IPS-20b (cell line): ENCODE measurements around the gene SMIM1.

Source experiments
- H3K27ac ChIP-seq: one replicate; pipeline ENCODE4 v1.5.1; 2013; ENCODE audit warnings: low read length
- H3K27me3 ChIP-seq: 2 replicates; pipeline ENCODE4 v1.6.1; 2013; ENCODE audit warnings: mild to moderate bottlenecking, low read length, inconsistent platforms; ENCODE audit not compliant: insufficient read depth
- H3K36me3 ChIP-seq: 2 replicates; pipeline ENCODE4 v1.6.1; 2013; ENCODE audit warnings: low read depth, mild to moderate bottlenecking, inconsistent platforms, low read length, moderate library complexity; ENCODE audit not compliant: insufficient read depth
- H3K4me1 ChIP-seq: 2 replicates; pipeline ENCODE4 v1.6.1; 2013; ENCODE audit warnings: mild to moderate bottlenecking, control low read depth, inconsistent platforms, low read length, moderate library complexity; ENCODE audit not compliant: insufficient read depth
- H3K4me3 ChIP-seq: 2 replicates; pipeline ENCODE4 v1.5.1; 2013; ENCODE audit warnings: mild to moderate bottlenecking, low read length, inconsistent platforms
- H3K9ac ChIP-seq: 2 replicates; pipeline ENCODE4 v1.6.1; 2013; ENCODE audit warnings: low read depth, mild to moderate bottlenecking, inconsistent platforms, low read length, moderate library complexity
- H3K9me3 ChIP-seq: 2 replicates; pipeline ENCODE4 v1.6.1; 2013; ENCODE audit warnings: mild to moderate bottlenecking, low read depth, low read length, inconsistent platforms; ENCODE audit not compliant: insufficient read depth

Gene SMIM1

GRCh38 chr1:3774946-3775489, 2.5 kb downstream of the SMIM1 start:
- H3K36me3 ChIP-seq, result peaks cover 12% of the 10 kb centered on the region
- no peak overlapping the region for H3K27ac ChIP-seq
- no peaks in the 10 kb centered on the region for H3K9me3 ChIP-seq
- H3K27me3 ChIP-seq, result peaks cover 13% of the 10 kb centered on the region; the same call in 1 of the 2 replicates
- no peak overlapping the region for H3K4me3 ChIP-seq
- no peak overlapping the region for H3K9ac ChIP-seq
- H3K4me1 ChIP-seq, result peaks cover 6% of the 10 kb centered on the region; the same call in 1 of the 2 replicates

DNA sequence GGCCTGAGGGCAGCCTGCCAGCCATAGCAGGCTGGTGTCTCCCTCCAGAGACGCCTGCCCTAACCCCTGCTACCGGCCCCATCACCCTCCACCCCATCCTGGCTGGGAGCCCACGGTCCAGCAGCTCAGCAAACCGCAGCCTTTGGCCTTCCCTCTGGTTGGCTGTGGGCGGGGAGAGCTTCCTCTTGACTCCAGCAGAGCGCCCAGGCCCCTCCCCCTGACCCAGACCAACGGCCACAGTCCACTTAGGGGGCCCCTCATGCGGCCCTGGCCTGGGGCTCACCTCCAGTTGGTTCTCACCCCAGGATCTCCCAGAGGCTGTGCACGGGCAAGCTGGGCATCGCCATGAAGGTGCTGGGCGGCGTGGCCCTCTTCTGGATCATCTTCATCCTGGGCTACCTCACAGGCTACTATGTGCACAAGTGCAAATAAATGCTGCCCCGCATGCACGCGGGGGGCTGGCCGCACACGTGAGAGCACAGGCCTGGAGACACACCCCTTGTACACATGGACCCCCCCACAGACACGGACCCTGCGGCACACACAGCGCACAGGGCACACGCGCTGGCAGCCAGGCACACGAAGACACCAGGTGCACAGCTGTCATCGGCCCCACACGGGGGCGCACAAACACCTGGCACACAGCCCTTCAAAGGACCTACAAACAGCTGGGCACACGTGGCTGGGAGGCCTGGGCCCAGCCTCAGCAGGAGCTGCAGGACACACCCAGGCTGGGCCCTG, 3.1 kb downstream of the SMIM1 start:
- H3K9ac ChIP-seq, result no peak overlapping the region
- H3K27me3 ChIP-seq, result peaks cover 13% of the 10 kb centered on the region; the same call in 1 of the 2 replicates
- H3K4me1 ChIP-seq, result peaks cover 6% of the 10 kb centered on the region; the same call in 1 of the 2 replicates
- no peaks in the 10 kb centered on the region for H3K9me3 ChIP-seq
- no peak overlapping the region for H3K27ac ChIP-seq
- H3K36me3 ChIP-seq, result peaks cover 18% of the 10 kb centered on the region
- H3K4me3 ChIP-seq, result no peak overlapping the region

DNA sequence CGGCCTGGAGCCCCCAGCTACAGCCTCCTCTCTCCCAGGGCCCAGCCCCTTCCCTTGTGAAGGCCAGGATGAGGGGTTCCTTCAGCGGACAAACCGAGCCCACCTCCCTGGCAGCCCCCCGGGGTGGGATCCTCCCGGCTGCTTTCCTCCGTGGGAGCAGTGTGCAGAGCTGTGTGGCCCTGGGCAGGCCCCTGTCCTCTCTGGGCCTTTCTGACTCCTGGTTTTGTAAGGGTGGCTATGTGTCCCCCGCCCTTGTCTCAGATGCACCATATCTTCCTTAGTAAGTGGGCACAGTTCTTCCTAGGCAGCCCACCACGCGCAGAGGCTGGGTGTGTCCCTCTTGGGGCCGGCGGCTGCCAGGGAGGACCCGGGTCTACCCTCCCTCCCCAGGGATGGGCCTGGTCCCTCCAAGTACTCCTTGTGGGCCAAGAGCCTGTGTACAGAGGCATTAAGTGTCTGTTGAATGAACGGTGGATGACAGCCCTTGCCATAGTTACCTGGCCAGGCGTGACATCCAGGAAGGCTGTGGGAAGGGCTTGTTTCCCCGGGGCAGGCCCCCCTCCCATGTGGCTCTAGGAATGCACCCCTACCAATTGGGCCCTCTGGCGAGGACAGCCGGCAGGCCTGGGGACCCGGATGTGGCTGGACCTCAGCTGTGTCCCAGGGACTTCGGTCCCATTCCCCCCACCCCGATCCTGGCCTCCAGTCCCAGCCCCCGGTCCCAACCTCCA, 3.8 kb downstream of the SMIM1 start:
- peaks cover 10% of the 10 kb centered on the region; the same call in 1 of the 2 replicates for H3K27me3 ChIP-seq
- no peak overlapping the region for H3K9ac ChIP-seq
- H3K4me1 ChIP-seq, result peaks cover 6% of the 10 kb centered on the region; the same call in 1 of the 2 replicates

GRCh38 chr1:3777078-3777547, 4.6 kb downstream of the SMIM1 start:
- Histone ChIP-seq H3K27me3 (peaks cover 5% of the 10 kb centered on the region; the same call in 1 of the 2 replicates), H3K9ac (no peak overlapping the region), H3K4me1 (peaks cover 6% of the 10 kb centered on the region; the same call in 1 of the 2 replicates), H3K27ac (no peak overlapping the region), H3K9me3 (no peaks in the 10 kb centered on the region), H3K36me3 (peaks cover 33% of the 10 kb centered on the region), H3K4me3 (no peak overlapping the region)

More for the DNA sequence above, 3.8 kb downstream of the SMIM1 start:
- no peak overlapping the region for H3K4me3 ChIP-seq
- H3K36me3 ChIP-seq, result peaks cover 25% of the 10 kb centered on the region
- H3K9me3 ChIP-seq, result no peaks in the 10 kb centered on the region
- no peak overlapping the region for H3K27ac ChIP-seq

GRCh38 chr1:3777647-3778589, 5.4 kb downstream of the SMIM1 start:
- H3K27ac ChIP-seq, result no peak overlapping the region
- H3K36me3 ChIP-seq, result peaks cover 41% of the 10 kb centered on the region

GRCh38 chr1:3778590-3779264, 6.2 kb downstream of the SMIM1 start:
- H3K4me3 ChIP-seq, result no peak overlapping the region
- H3K27ac ChIP-seq, result no peak overlapping the region
- H3K9ac ChIP-seq, result no peak overlapping the region
- H3K36me3 ChIP-seq, result peaks cover 49% of the 10 kb centered on the region
- H3K27me3 ChIP-seq, result no peaks in the 10 kb centered on the region; the same call in 1 of the 2 replicates
- peaks cover 6% of the 10 kb centered on the region; the same call in 1 of the 2 replicates for H3K4me1 ChIP-seq
- H3K9me3 ChIP-seq, result no peaks in the 10 kb centered on the region

More at GRCh38 chr1:3777647-3778589, 5.4 kb downstream of the SMIM1 start:
- Histone ChIP-seq H3K4me3 (no peak overlapping the region), H3K4me1 (peaks cover 6% of the 10 kb centered on the region; the same call in 1 of the 2 replicates), H3K27me3 (peaks cover 5% of the 10 kb centered on the region; the same call in 1 of the 2 replicates), H3K9ac (no peak overlapping the region), H3K9me3 (no peaks in the 10 kb centered on the region)

DNA sequence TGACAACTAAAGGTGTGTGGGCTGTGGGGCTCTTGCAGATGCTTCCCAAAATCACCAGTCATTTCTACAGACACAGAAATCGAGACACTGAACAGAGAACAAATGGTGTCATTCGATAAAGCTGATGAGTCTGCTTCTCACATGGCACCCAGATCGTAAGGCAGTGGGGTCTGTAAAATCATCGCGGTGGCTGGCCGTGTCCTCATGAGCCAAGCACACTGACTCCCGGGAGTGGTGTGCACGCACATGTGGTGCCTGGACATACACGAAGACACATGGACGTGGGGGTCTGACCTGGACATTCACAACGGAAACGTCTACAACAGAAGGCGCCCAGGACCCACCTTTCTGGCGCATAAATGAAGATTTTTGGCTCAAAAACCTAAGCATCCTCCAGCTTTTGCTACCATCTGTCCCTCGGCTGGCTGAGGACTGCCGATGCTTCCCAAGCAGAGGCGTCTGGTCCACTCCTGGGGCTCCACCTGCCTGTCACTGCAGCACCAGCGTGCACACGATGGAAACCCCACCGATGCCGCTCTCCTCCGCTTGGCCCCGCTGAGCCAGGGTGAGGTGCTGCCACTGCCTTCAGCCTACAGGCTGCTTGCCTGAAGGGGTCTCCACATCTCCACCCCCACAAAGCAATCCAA, 6.8 kb downstream of the SMIM1 start:
- Histone ChIP-seq H3K36me3 (peaks cover 55% of the 10 kb centered on the region), H3K9ac (no peak overlapping the region)

DNA sequence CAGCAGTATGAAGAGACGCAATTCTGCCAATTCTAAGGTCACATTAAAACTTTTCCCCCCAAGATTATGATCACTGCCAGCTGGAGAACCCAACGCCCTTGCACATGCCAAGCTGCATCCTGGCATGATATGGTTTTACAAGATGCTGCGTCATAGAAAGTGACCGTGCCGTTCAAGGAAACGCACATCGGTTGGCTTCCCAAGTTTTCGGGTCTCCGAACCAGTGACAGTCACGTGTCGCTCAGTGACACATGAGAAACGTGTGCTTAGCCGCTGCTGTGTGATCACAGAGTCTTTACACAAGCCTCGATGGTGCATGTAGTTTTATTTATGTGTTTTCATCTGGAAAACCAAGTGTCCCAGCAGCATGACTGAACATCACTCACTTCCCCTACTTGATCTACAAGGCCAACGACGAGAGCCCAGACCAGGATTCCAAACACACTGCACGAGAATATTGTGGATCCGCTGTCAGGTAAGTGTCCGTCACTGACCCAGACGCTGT, 7.4 kb downstream of the SMIM1 start:
- Histone ChIP-seq H3K9ac (no peak overlapping the region), H3K9me3 (no peaks in the 10 kb centered on the region), H3K36me3 (peaks cover 61% of the 10 kb centered on the region)

More for the DNA sequence above, 6.8 kb downstream of the SMIM1 start:
- Histone ChIP-seq H3K27me3 (no peaks in the 10 kb centered on the region), H3K4me3 (no peak overlapping the region), H3K27ac (no peak overlapping the region), H3K4me1 (peaks cover 6% of the 10 kb centered on the region; the same call in 1 of the 2 replicates), H3K9me3 (no peaks in the 10 kb centered on the region)

DNA sequence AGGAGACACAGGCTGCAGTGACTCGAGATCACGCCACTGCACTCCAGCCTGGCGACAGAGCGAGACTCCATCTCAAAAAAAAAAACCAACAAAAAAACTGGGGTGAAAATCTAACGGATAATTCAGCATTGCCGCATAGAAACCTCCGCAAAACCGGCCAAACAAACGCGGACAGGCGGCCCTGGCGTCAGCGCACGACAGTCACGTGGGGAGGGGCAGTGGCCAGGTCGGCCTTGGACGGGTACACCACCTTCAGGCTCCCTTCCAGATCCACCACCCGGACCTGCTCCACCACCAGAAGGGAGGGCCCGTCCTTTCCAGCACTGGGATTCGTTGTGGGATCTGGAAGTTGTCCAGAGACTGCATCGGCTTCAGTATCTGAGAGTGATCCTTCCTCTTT, 8.4 kb downstream of the SMIM1 start:
- H3K4me1 ChIP-seq, result peaks cover 2% of the 10 kb centered on the region; the same call in 1 of the 2 replicates
- no peak overlapping the region for H3K4me3 ChIP-seq
- no peak overlapping the region for H3K27ac ChIP-seq
- H3K9me3 ChIP-seq, result no peaks in the 10 kb centered on the region
- H3K36me3 ChIP-seq, result peaks cover 65% of the 10 kb centered on the region
- no peaks in the 10 kb centered on the region for H3K27me3 ChIP-seq
- H3K9ac ChIP-seq, result no peak overlapping the region

More for the DNA sequence above, 7.4 kb downstream of the SMIM1 start:
- H3K4me1 ChIP-seq, result peaks cover 6% of the 10 kb centered on the region; the same call in 1 of the 2 replicates
- no peak overlapping the region for H3K27ac ChIP-seq
- H3K27me3 ChIP-seq, result no peaks in the 10 kb centered on the region
- no peak overlapping the region for H3K4me3 ChIP-seq
